SU-DHL-6 (cell line): ENCODE results near the gene GTF2F2.

ENCODE experiments used
- H2AFZ ChIP-seq: fragments of 200-600 bp; sonication (generic); 2 replicates; pipeline ENCODE4 v1.6.1; 2014; ENCODE audit warnings: low read depth, mild to moderate bottlenecking, moderate library complexity, mixed read lengths, antibody characterized with exemption, low read length; ENCODE audit not compliant: severe bottlenecking
- H3F3A ChIP-seq: fragments of 200-600 bp; shearing (Covaris generic); 2 replicates; pipeline ENCODE4 v1.6.0; 2016; ENCODE audit warnings: antibody characterized with exemption, mild to moderate bottlenecking; ENCODE audit not compliant: insufficient read depth
- H3K27ac ChIP-seq: fragments of 200-600 bp; sonication (generic); 2 replicates; pipeline ENCODE4 v1.5.1; 2016; ENCODE audit warnings: low read depth, mild to moderate bottlenecking, low read length, moderate library complexity, mixed read lengths
- H3K27me3 ChIP-seq: fragments of 200-600 bp; sonication (generic), shearing (Covaris generic); 2 replicates; pipeline ENCODE4 v1.6.0; 2014; ENCODE audit warnings: mild to moderate bottlenecking, low read length
- H3K36me3 ChIP-seq: fragments of 200-600 bp; sonication (generic); 2 replicates; pipeline ENCODE4 v1.6.1; 2014; ENCODE audit warnings: mild to moderate bottlenecking, low read length, mixed read lengths
- H3K4me2 ChIP-seq: fragments of 300-600, 200-600 bp; shearing (Covaris generic), sonication (generic); 2 replicates; pipeline ENCODE4 v1.6.0; 2014; ENCODE audit warnings: low read length, low read depth, mild to moderate bottlenecking; ENCODE audit not compliant: poor library complexity, severe bottlenecking
- H3K4me3 ChIP-seq: fragments of 200-600 bp; sonication (generic); 2 replicates; pipeline ENCODE4 v1.5.1; 2014; ENCODE audit warnings: antibody characterized with exemption, low read length, mild to moderate bottlenecking, mixed read lengths; ENCODE audit not compliant: insufficient read depth, poor library complexity, severe bottlenecking
- H3K79me2 ChIP-seq: fragments of 200-600 bp; sonication (generic); 2 replicates; pipeline ENCODE4 v1.6.1; 2014; ENCODE audit warnings: mild to moderate bottlenecking, low read length, moderate library complexity; ENCODE audit not compliant: insufficient read depth
- H3K9ac ChIP-seq: fragments of 200-600 bp; sonication (generic); 2 replicates; pipeline ENCODE4 v1.7.0; 2014; ENCODE audit warnings: mild to moderate bottlenecking, low read length
- H3K9me2 ChIP-seq: fragments of 200-600 bp; sonication (generic); replicated peaks from 2 replicates; pipeline ENCODE4 v1.6.1; 2014; ENCODE audit warnings: low read length; ENCODE audit not compliant: insufficient read depth
- H3K9me3 ChIP-seq: fragments of 200-600 bp; sonication (generic); 2 replicates; pipeline ENCODE4 v1.6.1; 2014; ENCODE audit warnings: low read length, mixed read lengths; ENCODE audit not compliant: insufficient read depth
- H4K20me1 ChIP-seq: fragments of 200-600 bp; sonication (generic); 2 replicates; pipeline ENCODE4 v1.6.1; 2014; ENCODE audit warnings: low read depth, mild to moderate bottlenecking, antibody characterized with exemption, low read length, moderate library complexity, mixed read lengths
- CTCF ChIP-seq: fragments of 200-600 bp; sonication (generic); IDR thresholded peaks from one replicate; pipeline ENCODE4 v1.5.1; 2017; ENCODE audit warnings: antibody characterized with exemption, mild to moderate bottlenecking, low read length, moderate library complexity; ENCODE audit not compliant: insufficient read depth, poor library complexity, severe bottlenecking
- EZH2phosphoT487 ChIP-seq: fragments of 200-600 bp; sonication (generic), shearing (Covaris generic); conservative IDR thresholded peaks from 2 replicates; pipeline ENCODE4 v1.6.1; 2018; ENCODE audit warnings: mild to moderate bottlenecking, antibody characterized with exemption, low read length, moderate library complexity, mixed read lengths

The GTF2F2 gene

GRCh38 chr13:45299194-45299593, 178.9 kb downstream of the GTF2F2 start:
- Histone ChIP-seq H3K36me3 (no peaks in the 10 kb centered on the region), H3K9me3 (no peaks in the 10 kb centered on the region), H3K4me3 (no peak overlapping the region), H3K27ac (no peak overlapping the region), H3K9me2 (no peaks in the 10 kb centered on the region), H3K79me2 (no peaks in the 10 kb centered on the region), H2AFZ (no peak overlapping the region), H3K9ac (no peak overlapping the region), H3K4me2 (no peak overlapping the region), H3F3A (no peaks in the 10 kb centered on the region), H4K20me1 (no peaks in the 10 kb centered on the region), H3K27me3 (no peaks in the 10 kb centered on the region)
- TF ChIP-seq CTCF: no peak
- no peak for TF ChIP-seq EZH2phosphoT487

GRCh38 chr13:45300190-45300985, 180.1 kb downstream of the GTF2F2 start:
- H3K27ac ChIP-seq: no peak overlapping the region
- H3K4me2 ChIP-seq: no peak overlapping the region
- no peaks in the 10 kb centered on the region for H3K79me2 ChIP-seq
- no peaks in the 10 kb centered on the region for H3F3A ChIP-seq
- no peak overlapping the region for H3K9ac ChIP-seq
- H3K9me3 ChIP-seq: no peaks in the 10 kb centered on the region
- TF ChIP-seq CTCF: no peak
- no peaks in the 10 kb centered on the region for H3K36me3 ChIP-seq
- H3K27me3 ChIP-seq: no peaks in the 10 kb centered on the region
- H2AFZ ChIP-seq: no peak overlapping the region
- no peaks in the 10 kb centered on the region for H4K20me1 ChIP-seq
- H3K4me3 ChIP-seq: no peak overlapping the region
- no peaks in the 10 kb centered on the region for H3K9me2 ChIP-seq

GRCh38 chr13:45301263-45301662, 181.0 kb downstream of the GTF2F2 start:
- Histone ChIP-seq H3F3A (no peaks in the 10 kb centered on the region), H3K36me3 (no peaks in the 10 kb centered on the region), H3K4me3 (no peak overlapping the region), H4K20me1 (no peaks in the 10 kb centered on the region), H3K9ac (no peak overlapping the region), H3K4me2 (no peak overlapping the region), H3K9me2 (no peaks in the 10 kb centered on the region), H3K79me2 (no peaks in the 10 kb centered on the region), H3K9me3 (no peaks in the 10 kb centered on the region), H3K27ac (no peak overlapping the region), H3K27me3 (no peaks in the 10 kb centered on the region), H2AFZ (no peak overlapping the region)
- TF ChIP-seq EZH2phosphoT487 (no peak), CTCF (no peak)
